Effector memory CD8-positive, alpha-beta T cell (primary cell): ENCODE data around the gene ARHGAP15.

ENCODE experiments used
- ATAC-seq: fragments of 150-1000 bp; cut with Tn5 transposase; replicated peaks from 2 replicates; pipeline ENCODE4 v1.10.0; 2021; ENCODE audit warnings: mild to moderate bottlenecking, moderate library complexity
- DNase-seq, 3 experiments: peaks; one replicate each; pipeline ENCODE4 v3.0.0; 2021
- H3K27ac Mint-ChIP-seq, 2 donors: one replicate each; pipeline ENCODE4 v1.8.0; 2022; ENCODE audit warnings: mild to moderate bottlenecking in 2 of 2, mixed read lengths in 2 of 2, moderate library complexity in 2 of 2
- H3K27me3 Mint-ChIP-seq, 2 donors: one replicate each; pipeline ENCODE4 v1.8.0; 2022; ENCODE audit warnings: mixed read lengths in 2 of 2
- H3K36me3 Mint-ChIP-seq: one replicate; pipeline ENCODE4 v1.8.0; 2022; ENCODE audit warnings: mild to moderate bottlenecking, moderate library complexity, mixed read lengths; ENCODE audit not compliant: insufficient read depth
- H3K4me1 Mint-ChIP-seq, 2 donors: one replicate each; pipeline ENCODE4 v1.8.0; 2022; ENCODE audit warnings: low read depth in 2 of 2, mixed read lengths in 2 of 2
- H3K4me3 Mint-ChIP-seq, 2 donors: one replicate each; pipeline ENCODE4 v1.8.0; 2022; ENCODE audit warnings: mild to moderate bottlenecking in 2 of 2, mixed read lengths in 2 of 2, moderate library complexity in 2 of 2
- H3K9me3 Mint-ChIP-seq, 2 donors: one replicate each; pipeline ENCODE4 v1.8.0; 2022; ENCODE audit warnings: mixed read lengths in 2 of 2

The ARHGAP15 gene

DNA sequence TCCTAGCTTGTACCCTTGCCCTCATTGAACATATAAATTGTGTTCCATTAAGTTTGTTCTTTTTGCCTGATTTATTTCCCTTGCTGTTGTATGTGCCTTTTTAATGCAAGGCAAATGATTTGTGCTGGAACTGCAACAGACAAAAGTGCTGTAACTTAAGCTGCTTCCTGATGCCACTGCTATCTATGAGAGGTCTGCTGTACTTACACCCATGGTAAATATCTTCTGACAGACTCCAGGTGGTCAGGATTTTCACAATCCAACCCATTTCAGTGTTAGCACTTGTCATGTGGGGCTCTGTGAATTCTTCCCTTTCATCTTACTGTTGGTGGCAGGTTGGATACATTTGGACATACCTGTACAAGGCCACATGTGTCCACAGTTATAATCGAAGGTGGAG, 63.5 kb downstream of the ARHGAP15 start:
- Mint-ChIP-seq H3K36me3 (peaks cover 7% of the 10 kb centered on the region), H3K27ac (no peak overlapping the region), H3K4me1 (peaks cover 7 to 45% of the 10 kb centered on the region in 2 donors), H3K27me3 (no peaks in the 10 kb centered on the region), H3K4me3 (no peak overlapping the region), H3K9me3 (no peaks in the 10 kb centered on the region)
- ATAC-seq: no peak
- no peak for DNase-seq

DNA sequence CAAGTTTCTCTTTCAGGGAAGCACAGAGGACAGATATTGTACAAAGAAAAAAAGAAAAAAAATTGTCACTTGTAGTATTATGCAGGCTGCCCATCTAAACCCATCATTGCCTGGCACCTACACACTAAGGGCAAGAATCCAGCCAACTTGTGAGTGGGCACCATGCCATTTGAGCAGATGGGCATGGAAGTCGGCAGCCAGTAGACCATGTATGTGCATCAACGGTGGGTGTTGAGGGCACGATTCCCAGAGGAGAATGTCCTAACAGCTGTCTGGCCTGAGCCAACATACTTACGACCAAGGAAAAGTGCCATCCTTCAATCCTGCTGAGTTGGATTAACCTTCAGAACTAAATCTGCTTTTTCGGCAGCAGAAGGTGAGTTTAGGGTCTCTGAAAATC, 63.9 kb downstream of the ARHGAP15 start:
- ATAC-seq (no peak), DNase-seq (no peak)
- Mint-ChIP-seq H3K36me3 (peaks cover 7% of the 10 kb centered on the region), H3K27ac (peak overlapping the region in 1 of 2 donors; percentile 26), H3K9me3 (no peaks in the 10 kb centered on the region), H3K4me3 (no peak overlapping the region), H3K27me3 (no peaks in the 10 kb centered on the region), H3K4me1 (peaks cover 7 to 45% of the 10 kb centered on the region in 2 donors)

- ATAC-seq: no peak
- Mint-ChIP-seq H3K4me1 (peaks cover 7 to 43% of the 10 kb centered on the region in 2 donors), H3K36me3 (peaks cover 8% of the 10 kb centered on the region), H3K27ac (no peak overlapping the region), H3K27me3 (no peaks in the 10 kb centered on the region), H3K4me3 (no peak overlapping the region), H3K9me3 (no peaks in the 10 kb centered on the region)
- DNase-seq: no peak
Observed at GRCh38 chr2:143195511-143195910, 66.3 kb downstream of the ARHGAP15 start.

GRCh38 chr2:143204062-143204461, 74.8 kb downstream of the ARHGAP15 start:
- peaks cover 25 to 62% of the 10 kb centered on the region in 2 donors for H3K4me1 Mint-ChIP-seq
- H3K27me3 Mint-ChIP-seq: no peaks in the 10 kb centered on the region
- H3K9me3 Mint-ChIP-seq: no peaks in the 10 kb centered on the region
- H3K4me3 Mint-ChIP-seq: no peak overlapping the region
- ATAC-seq (no peak), DNase-seq (no peak)
- H3K36me3 Mint-ChIP-seq: peaks cover 15% of the 10 kb centered on the region
- H3K27ac Mint-ChIP-seq: peak overlapping the region; percentile 39 to 54

GRCh38 chr2:143205106-143205764, 76.0 kb downstream of the ARHGAP15 start:
- H3K27ac Mint-ChIP-seq: peak overlapping the region; percentile 39 to 70
- DNase-seq (no peak), ATAC-seq (peak; percentile 91)
- H3K4me3 Mint-ChIP-seq: no peak overlapping the region
- no peaks in the 10 kb centered on the region for H3K27me3 Mint-ChIP-seq
- H3K36me3 Mint-ChIP-seq: peaks cover 17% of the 10 kb centered on the region
- no peaks in the 10 kb centered on the region for H3K9me3 Mint-ChIP-seq
- peaks cover 25 to 64% of the 10 kb centered on the region in 2 donors for H3K4me1 Mint-ChIP-seq

GRCh38 chr2:143209570-143210445, 80.6 kb downstream of the ARHGAP15 start:
- H3K27ac Mint-ChIP-seq: peak overlapping the region in 1 of 2 donors; percentile 71
- ATAC-seq: no peak
- H3K36me3 Mint-ChIP-seq: peaks cover 16% of the 10 kb centered on the region
- no peak overlapping the region for H3K4me3 Mint-ChIP-seq
- H3K27me3 Mint-ChIP-seq: no peaks in the 10 kb centered on the region
- no peaks in the 10 kb centered on the region for H3K9me3 Mint-ChIP-seq
- DNase-seq: no peak
- H3K4me1 Mint-ChIP-seq: peaks cover 11 to 54% of the 10 kb centered on the region in 2 donors

DNA sequence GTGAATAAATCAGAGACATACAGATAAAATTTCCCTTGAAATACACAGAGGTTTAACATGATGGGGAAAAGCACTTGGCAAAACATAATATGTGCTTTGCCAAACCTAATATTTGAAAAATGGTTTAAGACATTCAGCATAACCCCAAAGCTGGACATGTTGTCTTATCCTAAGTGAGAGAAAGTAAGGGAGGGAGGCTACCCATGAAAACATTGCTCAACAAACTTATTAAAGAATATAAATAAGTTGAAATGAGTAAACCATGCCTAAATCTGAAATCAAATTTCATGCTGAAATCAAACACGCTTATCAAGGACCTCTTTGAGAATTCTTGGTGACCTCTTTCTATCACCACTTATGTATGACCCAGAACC, 81.2 kb downstream of the ARHGAP15 start:
- H3K27me3 Mint-ChIP-seq: no peaks in the 10 kb centered on the region
- H3K27ac Mint-ChIP-seq: peak overlapping the region in 1 of 2 donors; percentile 71
- H3K4me1 Mint-ChIP-seq: peaks cover 8 to 52% of the 10 kb centered on the region in 2 donors
- no peaks in the 10 kb centered on the region for H3K9me3 Mint-ChIP-seq
- H3K4me3 Mint-ChIP-seq: no peak overlapping the region
- peaks cover 16% of the 10 kb centered on the region for H3K36me3 Mint-ChIP-seq
- ATAC-seq: no peak
- no peak for DNase-seq

- Mint-ChIP-seq H3K27ac (peak overlapping the region; percentile 36 to 81), H3K4me3 (no peak overlapping the region), H3K9me3 (no peaks in the 10 kb centered on the region), H3K27me3 (no peaks in the 10 kb centered on the region), H3K4me1 (peaks cover 21 to 48% of the 10 kb centered on the region in 2 donors), H3K36me3 (peaks cover 3% of the 10 kb centered on the region)
- no peak for DNase-seq
- ATAC-seq: peak; percentile 16
Observed at GRCh38 chr2:143217512-143218115, 88.4 kb downstream of the ARHGAP15 start.

GRCh38 chr2:143218621-143219020, 89.4 kb downstream of the ARHGAP15 start:
- peak overlapping the region; percentile 36 to 81 for H3K27ac Mint-ChIP-seq
- no peaks in the 10 kb centered on the region for H3K9me3 Mint-ChIP-seq
- ATAC-seq (no peak), DNase-seq (no peak)
- H3K27me3 Mint-ChIP-seq: no peaks in the 10 kb centered on the region
- H3K36me3 Mint-ChIP-seq: peaks cover 3% of the 10 kb centered on the region
- H3K4me1 Mint-ChIP-seq: peaks cover 25 to 49% of the 10 kb centered on the region in 2 donors
- H3K4me3 Mint-ChIP-seq: no peak overlapping the region

DNA sequence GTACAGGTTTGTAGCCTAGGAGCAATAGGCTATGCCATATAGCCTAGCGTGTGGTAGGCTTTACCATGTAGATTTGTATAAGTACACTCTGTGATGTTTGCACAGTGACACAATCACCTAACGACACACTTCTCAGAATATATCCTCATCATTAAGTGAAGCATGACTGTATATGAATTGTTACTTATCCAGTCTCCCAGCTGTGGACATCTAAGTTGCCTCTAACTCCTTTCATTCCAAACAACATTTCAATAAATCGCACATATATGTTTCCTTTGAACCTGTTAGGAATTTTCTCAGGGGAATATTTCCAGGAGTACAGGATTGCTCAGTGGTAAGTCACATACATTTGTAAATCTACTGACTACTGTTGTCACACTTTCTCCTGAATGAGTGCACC, 90.0 kb downstream of the ARHGAP15 start:
- DNase-seq (no peak), ATAC-seq (no peak)
- H3K4me1 Mint-ChIP-seq: peaks cover 25 to 49% of the 10 kb centered on the region in 2 donors
- H3K36me3 Mint-ChIP-seq: peaks cover 3% of the 10 kb centered on the region
- H3K9me3 Mint-ChIP-seq: no peaks in the 10 kb centered on the region
- no peak overlapping the region for H3K4me3 Mint-ChIP-seq
- no peak overlapping the region for H3K27ac Mint-ChIP-seq
- H3K27me3 Mint-ChIP-seq: no peaks in the 10 kb centered on the region

- DNase-seq (no peak), ATAC-seq (no peak)
- Mint-ChIP-seq H3K27ac (peak overlapping the region in 1 of 2 donors; percentile 92), H3K36me3 (peaks cover 4% of the 10 kb centered on the region), H3K9me3 (no peaks in the 10 kb centered on the region), H3K4me3 (no peak overlapping the region), H3K4me1 (peaks cover 15 to 30% of the 10 kb centered on the region in 2 donors), H3K27me3 (no peaks in the 10 kb centered on the region)
Observed at GRCh38 chr2:143223556-143223955, 94.3 kb downstream of the ARHGAP15 start.

GRCh38 chr2:143225931-143226330, 96.7 kb downstream of the ARHGAP15 start:
- Mint-ChIP-seq H3K9me3 (no peaks in the 10 kb centered on the region), H3K4me1 (peaks cover 13 to 34% of the 10 kb centered on the region in 2 donors), H3K36me3 (peaks cover 12% of the 10 kb centered on the region), H3K27me3 (no peaks in the 10 kb centered on the region), H3K4me3 (peak overlapping the region in 1 of 2 donors; percentile 7), H3K27ac (peak overlapping the region; percentile 51 to 74)
- DNase-seq: no peak
- no peak for ATAC-seq

DNA sequence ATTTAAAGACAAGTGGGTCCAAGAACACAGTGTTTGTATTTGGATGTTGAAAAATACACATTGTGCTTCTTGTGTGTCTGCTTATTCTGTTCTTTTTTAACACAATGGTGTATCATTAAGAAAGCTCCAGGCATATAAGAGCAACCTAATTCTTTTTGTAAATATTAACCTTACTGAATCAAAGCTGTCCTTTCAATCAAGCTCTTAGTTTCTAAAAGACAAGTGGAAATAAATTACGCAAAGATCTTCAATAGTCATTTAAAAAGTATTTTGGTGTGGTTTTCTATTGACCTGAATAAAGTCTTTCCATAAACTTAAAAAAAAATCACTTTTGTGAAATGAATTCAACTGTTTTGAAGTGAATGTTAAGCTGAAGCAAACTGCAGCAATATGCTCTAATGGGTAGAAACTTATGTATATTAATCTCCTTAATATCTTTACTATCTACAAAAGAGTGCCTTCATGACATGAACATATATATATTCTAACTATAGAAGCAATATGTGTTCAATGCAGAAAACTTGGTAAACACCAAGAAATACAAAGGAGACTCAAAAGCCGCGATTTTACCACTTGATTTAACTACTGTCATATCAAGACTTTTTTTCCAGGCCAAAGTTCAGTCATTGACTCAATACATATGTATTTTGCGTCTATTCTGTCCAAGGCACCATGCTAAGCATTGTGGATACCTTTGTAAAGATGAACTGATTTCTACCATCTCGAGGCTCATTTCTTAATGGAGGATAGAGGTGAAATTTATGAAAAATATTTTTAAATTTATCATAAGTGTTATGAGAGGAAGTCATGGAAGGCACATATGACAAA, 97.7 kb downstream of the ARHGAP15 start:
- ATAC-seq: no peak
- no peaks in the 10 kb centered on the region for H3K27me3 Mint-ChIP-seq
- peaks cover 10 to 29% of the 10 kb centered on the region in 2 donors for H3K4me1 Mint-ChIP-seq
- no peaks in the 10 kb centered on the region for H3K9me3 Mint-ChIP-seq
- no peak for DNase-seq
- peaks cover 15% of the 10 kb centered on the region for H3K36me3 Mint-ChIP-seq
- peak overlapping the region; percentile 51 to 74 for H3K27ac Mint-ChIP-seq
- no peak overlapping the region for H3K4me3 Mint-ChIP-seq
